Lower leg skin (tissue), 4 donors: ENCODE measurements around the gene ALDH1A2. TPM values are rescaled to one million over a fixed set of nuclear protein-coding genes. Genes with fewer than 3 reads are reported as not detected.

Experiments
- DNase-seq, 2 donors: peaks; one replicate each; pipeline ENCODE4 v3.0.0-alpha.2; 2019; ENCODE audit warnings: low spot score in 2 of 2
- H3K4me3 ChIP-seq: fragments of 200-600 bp; sonication (generic); 2 replicates; pipeline ENCODE4 v1.5.1; 2017; ENCODE audit warnings: mild to moderate bottlenecking, low read depth; ENCODE audit not compliant: poor library complexity, severe bottlenecking
- POLR2A ChIP-seq, 2 donors: fragments of 450-650 bp; IDR thresholded peaks; one replicate each; pipeline ENCODE4 v1.6.1; 2016 to 2017; ENCODE audit warnings: antibody characterized with exemption in 2 of 2, mild to moderate bottlenecking in 1 of 2, moderate library complexity in 1 of 2
- whole genome bisulfite sequencing, 2 donors: methylation state at CpG; one replicate each; pipeline ENCODE4 v1.1.5; 2018; 5-methylcytosine and 5-hydroxymethylcytosine counted together
- intact Hi-C: fragments of 100-400 bp; cut with DNase I; formaldehyde crosslinking; loops from one replicate; pipeline ENCODE4 v1.15.0; 2023; ENCODE audit warnings: low total_unique reads
- total RNA-seq, 4 donors: library from RNA; depleted of rRNA; stranded (reverse); fragments of >200 nt; gene quantifications; one replicate each; pipeline ENCODE4 v1.1.0, GENCODE V29; 2016
- TF ChIP-seq, protein P1 (sequence below), 3 donors: fragments of 450-650 bp; IDR thresholded peaks; one replicate each; pipeline ENCODE4 v1.5.1; 2016; ENCODE audit warnings: antibody characterized with exemption in 3 of 3, mild to moderate bottlenecking in 3 of 3, moderate library complexity in 2 of 3

ALDH1A2 gene
- total RNA-seq, 4 donors from 2014 or later = 1.2 to 6.0 (median 2.3) TPM

DNA sequence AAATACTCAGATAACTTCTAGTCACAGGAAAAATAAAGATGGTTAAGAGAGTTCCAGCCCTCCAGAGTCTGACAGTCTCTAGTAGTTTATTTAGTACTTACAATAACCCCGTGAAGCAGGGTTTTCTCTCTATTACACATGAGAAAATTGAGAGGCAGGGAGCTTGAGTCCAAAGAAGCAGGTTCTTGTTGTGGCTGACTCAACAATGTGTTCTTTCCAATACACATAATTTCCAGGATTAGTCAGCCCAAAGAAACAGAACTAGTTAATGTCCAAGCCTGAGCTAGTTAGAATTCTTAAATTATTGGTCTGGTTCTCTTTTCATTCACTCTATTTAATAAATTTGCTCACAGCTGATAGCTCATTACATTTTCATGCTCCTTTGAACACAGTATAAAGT, 49.9 kb downstream of the ALDH1A2 start:
- WGBS, 2 donors = 78 to 79% methylated on average over 1 of the region's 1 CpG
- intact Hi-C loops = no loop called here

DNA sequence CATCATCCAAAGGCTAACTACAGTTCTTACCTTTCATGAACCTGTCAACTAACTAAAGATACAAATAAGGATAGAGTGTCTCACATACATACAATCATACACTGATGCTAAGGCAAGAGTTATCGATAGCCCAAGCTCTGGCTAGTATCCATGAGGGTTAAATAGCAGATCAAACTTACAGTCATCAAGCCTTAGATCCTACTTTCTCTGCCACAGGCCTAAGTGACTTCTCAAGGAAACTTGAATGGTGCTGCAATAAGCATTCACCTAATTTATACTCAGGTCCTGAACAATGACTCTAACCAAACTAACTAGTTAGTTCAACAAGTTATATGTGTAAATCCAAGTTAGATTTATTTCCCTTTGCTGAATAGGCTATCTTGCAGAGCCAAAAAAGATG, 51.0 kb downstream of the ALDH1A2 start:
- H3K4me3 ChIP-seq = no peak overlapping the region
- 88 to 94% methylated on average over 1 of the region's 1 CpG for WGBS, 2 donors
- DNase-seq = no peak
- TF ChIP-seq POLR2A (IDR thresholded peaks at IDR 0.05) = no peak
- TF ChIP-seq, protein P1, sequence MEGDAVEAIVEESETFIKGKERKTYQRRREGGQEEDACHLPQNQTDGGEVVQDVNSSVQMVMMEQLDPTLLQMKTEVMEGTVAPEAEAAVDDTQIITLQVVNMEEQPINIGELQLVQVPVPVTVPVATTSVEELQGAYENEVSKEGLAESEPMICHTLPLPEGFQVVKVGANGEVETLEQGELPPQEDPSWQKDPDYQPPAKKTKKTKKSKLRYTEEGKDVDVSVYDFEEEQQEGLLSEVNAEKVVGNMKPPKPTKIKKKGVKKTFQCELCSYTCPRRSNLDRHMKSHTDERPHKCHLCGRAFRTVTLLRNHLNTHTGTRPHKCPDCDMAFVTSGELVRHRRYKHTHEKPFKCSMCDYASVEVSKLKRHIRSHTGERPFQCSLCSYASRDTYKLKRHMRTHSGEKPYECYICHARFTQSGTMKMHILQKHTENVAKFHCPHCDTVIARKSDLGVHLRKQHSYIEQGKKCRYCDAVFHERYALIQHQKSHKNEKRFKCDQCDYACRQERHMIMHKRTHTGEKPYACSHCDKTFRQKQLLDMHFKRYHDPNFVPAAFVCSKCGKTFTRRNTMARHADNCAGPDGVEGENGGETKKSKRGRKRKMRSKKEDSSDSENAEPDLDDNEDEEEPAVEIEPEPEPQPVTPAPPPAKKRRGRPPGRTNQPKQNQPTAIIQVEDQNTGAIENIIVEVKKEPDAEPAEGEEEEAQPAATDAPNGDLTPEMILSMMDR (IDR thresholded peaks at IDR 0.05) = no peak
- intact Hi-C loops = no loop called here

More for the DNA sequence above, 49.9 kb downstream of the ALDH1A2 start:
- no peak for TF ChIP-seq POLR2A (IDR thresholded peaks at IDR 0.05)
- TF ChIP-seq, protein P1 (IDR thresholded peaks at IDR 0.05) = no peak
- no peak overlapping the region for H3K4me3 ChIP-seq
- DNase-seq = no peak

DNA sequence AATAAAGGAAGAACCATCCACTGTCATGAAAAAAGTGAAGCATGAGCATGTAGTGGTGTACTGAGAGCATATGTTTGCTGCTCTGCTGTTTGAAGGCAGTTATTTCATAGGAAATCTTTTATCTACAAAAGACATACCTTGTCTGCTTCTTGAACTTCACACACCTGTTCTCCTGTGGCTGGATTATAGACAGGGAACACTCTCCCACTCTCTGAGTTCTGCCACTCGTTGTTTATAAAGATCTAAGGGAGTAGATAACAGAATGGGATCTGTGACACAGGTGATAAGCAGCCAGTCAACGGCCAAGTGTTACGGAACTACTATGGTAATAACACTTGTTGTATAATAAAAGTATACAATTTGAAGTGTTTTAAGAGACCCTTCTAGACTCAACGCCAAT, 51.5 kb downstream of the ALDH1A2 start:
- intact Hi-C loops = no loop called here
- no peak overlapping the region for H3K4me3 ChIP-seq
- TF ChIP-seq POLR2A (IDR thresholded peaks at IDR 0.05) = no peak
- TF ChIP-seq, protein P1 (IDR thresholded peaks at IDR 0.05) = no peak
- DNase-seq = no peak
- 71 to 77% methylated on average over 4 of the region's 4 CpGs for WGBS, 2 donors

DNA sequence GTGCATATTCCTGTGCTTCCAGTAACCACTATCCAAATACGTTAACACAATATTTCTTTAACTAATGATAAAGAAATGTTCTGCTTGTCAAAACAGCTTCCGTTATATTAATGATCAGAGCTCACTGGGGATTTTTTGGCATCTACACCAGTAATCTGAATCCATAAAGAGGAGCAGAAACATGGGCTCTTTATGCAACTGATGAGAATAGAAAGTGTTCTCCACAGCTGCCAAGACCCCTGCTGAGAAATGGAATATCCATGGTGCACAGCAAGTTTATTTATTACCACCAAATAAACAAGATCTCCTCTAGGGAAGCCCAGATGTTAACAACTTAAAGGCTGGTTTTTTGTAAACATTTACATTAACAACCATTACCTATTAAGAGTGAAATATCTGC, 54.5 kb downstream of the ALDH1A2 start:
- intact Hi-C loops = no loop called here
- no peak overlapping the region for H3K4me3 ChIP-seq
- no peak for DNase-seq
- TF ChIP-seq POLR2A (IDR thresholded peaks at IDR 0.05) = no peak
- TF ChIP-seq, protein P1 (IDR thresholded peaks at IDR 0.05) = no peak
- 52 to 57% methylated on average over 2 of the region's 2 CpGs for whole genome bisulfite sequencing, 2 donors

DNA sequence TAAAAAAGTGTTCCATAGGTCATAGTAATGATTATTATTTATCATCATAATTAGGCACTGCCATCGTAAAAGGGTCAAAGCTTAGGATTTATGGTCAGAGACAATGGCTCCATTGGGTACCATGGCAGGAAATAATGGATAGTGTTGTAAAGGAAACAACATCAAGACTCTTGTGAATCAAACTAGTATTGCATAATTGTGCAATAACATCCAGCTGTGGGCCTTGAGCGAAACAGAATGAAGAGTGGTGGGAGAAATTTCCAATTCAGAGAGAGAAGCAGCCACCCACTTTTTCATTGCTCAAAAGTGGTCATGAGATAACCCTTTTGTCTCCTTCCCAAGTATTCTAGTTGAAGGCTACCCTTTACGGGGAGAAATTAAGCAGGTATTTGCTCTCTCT, 61.7 kb downstream of the ALDH1A2 start:
- no peak overlapping the region for H3K4me3 ChIP-seq
- 68 to 76% methylated on average over 3 of the region's 3 CpGs for WGBS, 2 donors
- TF ChIP-seq, protein P1 (IDR thresholded peaks at IDR 0.05) = no peak
- TF ChIP-seq POLR2A (IDR thresholded peaks at IDR 0.05) = no peak
- intact Hi-C loops = no loop called here
- DNase-seq = no peak
